NCI-H1694 (cell line): ENCODE measurements around the gene SEMA4B.
"Not testable (repeated sequence)": the region's sequence is repeated elsewhere in the genome, so short reads cannot be mapped to it uniquely, and the experiment has no call there.

Source experiments
- DNase-seq: peaks from one replicate; lab custom pipeline; 2025; lab: John Stamatoyannopoulos, UW

The SEMA4B gene

GRCh38 chr15:90201130-90201943, at the start of gene SEMA4B:
Gene SEMA4B, plus strand, starts transcription at chr15:90201330. Its CDS starts 249 bp downstream, at chr15:90201579.
- no peak for DNase-seq

GRCh38 chr15:90151989-90152645, 49.0 kb upstream of the SEMA4B start:
- DNase-seq: no peak

- DNase-seq: no peak
Measured at GRCh38 chr15:90153658-90154057, 47.5 kb upstream of the SEMA4B start.

- DNase-seq: no peak
Measured at GRCh38 chr15:90154246-90154645, 46.9 kb upstream of the SEMA4B start.

GRCh38 chr15:90154861-90155626, 46.1 kb upstream of the SEMA4B start:
- DNase-seq: no peak

GRCh38 chr15:90159213-90159612, 41.9 kb upstream of the SEMA4B start:
- DNase-seq: no peak

GRCh38 chr15:90160781-90161727, 40.1 kb upstream of the SEMA4B start:
- no peak for DNase-seq

GRCh38 chr15:90161950-90162361, 39.2 kb upstream of the SEMA4B start:
- DNase-seq: no peak

GRCh38 chr15:90162956-90163355, 38.2 kb upstream of the SEMA4B start:
- DNase-seq: no peak

- not testable (repeated sequence) for DNase-seq
Measured at GRCh38 chr15:90164239-90164638, 36.9 kb upstream of the SEMA4B start.

GRCh38 chr15:90165157-90165556, 36.0 kb upstream of the SEMA4B start:
- DNase-seq: no peak

GRCh38 chr15:90165659-90166489, 35.3 kb upstream of the SEMA4B start:
- no peak for DNase-seq

- no peak for DNase-seq
Measured at GRCh38 chr15:90167121-90167520, 34.0 kb upstream of the SEMA4B start.

GRCh38 chr15:90171623-90172022, 29.5 kb upstream of the SEMA4B start:
- DNase-seq: no peak

GRCh38 chr15:90173372-90173771, 27.8 kb upstream of the SEMA4B start:
- DNase-seq: no peak

- DNase-seq: no peak
Measured at GRCh38 chr15:90174140-90174875, 26.8 kb upstream of the SEMA4B start.

GRCh38 chr15:90177012-90177411, 24.1 kb upstream of the SEMA4B start:
- no peak for DNase-seq

- DNase-seq: no peak
Measured at GRCh38 chr15:90178468-90179435, 22.4 kb upstream of the SEMA4B start.

GRCh38 chr15:90181776-90182175, 19.4 kb upstream of the SEMA4B start:
- no peak for DNase-seq
